GM19397 (cell line): ENCODE data around the gene HTT.
A peak's percentile ranks its signal among the peaks of the same experiment; 100 is the strongest.

Experiments used
- ATAC-seq: cut with Tn5 transposase; IDR thresholded peaks from one replicate; pipeline ENCODE4 v1.9.1; 2021; ENCODE audit warnings: mild to moderate bottlenecking, moderate library complexity; ENCODE audit not compliant: unreplicated experiment

HTT gene

GRCh38 chr4:3286335-3287175 is 212.1 kb downstream of the HTT start:
- ATAC-seq: no peak

GRCh38 chr4:3287271-3287971 is 212.9 kb downstream of the HTT start:
- ATAC-seq: no peak

GRCh38 chr4:3287972-3288570 is 213.6 kb downstream of the HTT start:
- no peak for ATAC-seq

- ATAC-seq: no peak
Observed at GRCh38 chr4:3288571-3289094, 214.2 kb downstream of the HTT start.

GRCh38 chr4:3290476-3290875 is 216.0 kb downstream of the HTT start:
- ATAC-seq: no peak

- no peak for ATAC-seq
Observed at GRCh38 chr4:3290889-3291321, 216.4 kb downstream of the HTT start.

- no peak for ATAC-seq
Observed at GRCh38 chr4:3291411-3291968, 217.0 kb downstream of the HTT start.

- ATAC-seq: peak; percentile 11
Observed at GRCh38 chr4:3291969-3292570, 217.6 kb downstream of the HTT start.

- ATAC-seq: peak; percentile 78
Observed at GRCh38 chr4:3292571-3293400, 218.3 kb downstream of the HTT start, which contains the start of gene RGS12. Gene RGS12, plus strand, starts transcription at chr4:3293021. Its CDS starts 23,150 bp downstream, at chr4:3316171.
